Endometrial microvascular endothelial cells (primary cell): ENCODE results near the gene HCN1. TPM values are rescaled to one million over a fixed set of nuclear protein-coding genes. Genes with fewer than 3 reads are reported as not detected.
"Not testable (repeated sequence)": the region's sequence is repeated elsewhere in the genome, so short reads cannot be mapped to it uniquely, and the experiment has no call there.

ENCODE experiments used
- in situ Hi-C: cut with HindIII; loops from 2 replicates; pipeline ENCODE4 v1.10.0; 2017; ENCODE audit warnings: low sequenced_read_pairs, low pct_unique_long_range_greater_than_20kb; ENCODE audit errors: inconsistent ontology term
- total RNA-seq: library from RNA; depleted of rRNA; stranded (reverse); fragments of >200 nt; gene quantifications from one replicate; pipeline ENCODE4 v1.2.3, GENCODE V29; 2015; ENCODE audit errors: inconsistent ontology term

Gene HCN1
- total RNA-seq, 1 donor from 2014 or later, result not detected

- in situ Hi-C loops, result no loop called here
Observed at GRCh38 chr5:45484781-45485180, 211.4 kb downstream of the HCN1 start.

- in situ Hi-C loops, result no loop called here
Observed at GRCh38 chr5:45454114-45454513, 242.1 kb downstream of the HCN1 start.

- in situ Hi-C loops, result not testable (repeated sequence)
Observed at GRCh38 chr5:45444856-45445255, 251.3 kb downstream of the HCN1 start.

- in situ Hi-C loops, result no loop called here
Observed at GRCh38 chr5:45440466-45440865, 255.7 kb downstream of the HCN1 start.

GRCh38 chr5:45437752-45438151 lies 258.4 kb downstream of the HCN1 start:
- in situ Hi-C loops, result no loop called here

- in situ Hi-C loops, result no loop called here
Observed at GRCh38 chr5:45417285-45417998, 278.7 kb downstream of the HCN1 start.

- in situ Hi-C loops, result no loop called here
Observed at GRCh38 chr5:45414620-45415573, 281.3 kb downstream of the HCN1 start.

- in situ Hi-C loops, result no loop called here
Observed at GRCh38 chr5:45411971-45412612, 284.1 kb downstream of the HCN1 start.

GRCh38 chr5:45410304-45410995 lies 285.7 kb downstream of the HCN1 start:
- in situ Hi-C loops, result no loop called here

- in situ Hi-C loops, result no loop called here
Observed at GRCh38 chr5:45408067-45408466, 288.1 kb downstream of the HCN1 start.

- in situ Hi-C loops, result no loop called here
Observed at GRCh38 chr5:45402804-45403455, 293.2 kb downstream of the HCN1 start.

GRCh38 chr5:45399041-45399440 lies 297.1 kb downstream of the HCN1 start:
- in situ Hi-C loops, result no loop called here

GRCh38 chr5:45385321-45386058 lies 310.7 kb downstream of the HCN1 start:
- in situ Hi-C loops, result no loop called here

GRCh38 chr5:45383985-45384384 lies 312.2 kb downstream of the HCN1 start:
- in situ Hi-C loops, result no loop called here

- in situ Hi-C loops, result no loop called here
Observed at GRCh38 chr5:45382583-45382982, 313.6 kb downstream of the HCN1 start.

GRCh38 chr5:45376417-45376816 lies 319.8 kb downstream of the HCN1 start:
- in situ Hi-C loops, result no loop called here

- in situ Hi-C loops, result no loop called here
Observed at GRCh38 chr5:45372629-45373028, 323.6 kb downstream of the HCN1 start.

- in situ Hi-C loops, result not testable (repeated sequence)
Observed at GRCh38 chr5:45371423-45371822, 324.8 kb downstream of the HCN1 start.
